Renal pelvis (tissue), 4 donors: ENCODE data around the gene FAHD1. TPM values are rescaled to one million over a fixed set of nuclear protein-coding genes. Genes with fewer than 3 reads are reported as not detected.

Experiments used
- DNase-seq: peaks from one replicate; pipeline ENCODE4 v3.0.0-alpha.2; 2013
- polyA plus RNA-seq, 3 donors: library from polyadenylated mRNA; unstranded; fragments of 120-200 nt; gene quantifications; one replicate each; pipeline ENCODE4 v1.2.1, GENCODE V29; 2013; ENCODE audit not compliant: insufficient read length in 3 of 3

Gene FAHD1
- polyA plus RNA-seq, 3 donors: 39.0 to 45.7 (median 39.2) TPM

- DNase-seq: no peak
These were observed 16.5 kb upstream of the FAHD1 start for GRCh38 chr16:1810536-1810935.

GRCh38 chr16:1812732-1813163, 14.3 kb upstream of the FAHD1 start:
- DNase-seq: peak; percentile 69

DNA sequence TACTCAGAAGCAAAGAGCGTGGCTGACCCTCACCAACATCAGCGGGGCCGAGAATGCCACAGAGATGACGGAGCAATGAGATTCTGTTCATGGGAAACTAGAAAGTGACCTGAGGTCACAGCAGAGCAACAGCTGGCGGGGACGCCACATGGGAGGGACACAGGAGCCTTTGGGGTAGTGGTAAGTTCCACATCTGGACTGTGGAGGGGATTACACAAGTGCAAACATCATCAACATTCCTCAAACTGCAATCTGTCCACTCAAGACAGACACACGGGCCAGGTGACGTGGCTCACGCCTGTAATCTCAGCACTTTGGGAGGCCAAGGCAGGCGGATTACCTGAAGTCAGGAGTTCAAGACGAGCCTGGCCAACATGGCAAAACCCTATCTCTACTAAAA, 11.5 kb upstream of the FAHD1 start:
- no peak for DNase-seq

DNA sequence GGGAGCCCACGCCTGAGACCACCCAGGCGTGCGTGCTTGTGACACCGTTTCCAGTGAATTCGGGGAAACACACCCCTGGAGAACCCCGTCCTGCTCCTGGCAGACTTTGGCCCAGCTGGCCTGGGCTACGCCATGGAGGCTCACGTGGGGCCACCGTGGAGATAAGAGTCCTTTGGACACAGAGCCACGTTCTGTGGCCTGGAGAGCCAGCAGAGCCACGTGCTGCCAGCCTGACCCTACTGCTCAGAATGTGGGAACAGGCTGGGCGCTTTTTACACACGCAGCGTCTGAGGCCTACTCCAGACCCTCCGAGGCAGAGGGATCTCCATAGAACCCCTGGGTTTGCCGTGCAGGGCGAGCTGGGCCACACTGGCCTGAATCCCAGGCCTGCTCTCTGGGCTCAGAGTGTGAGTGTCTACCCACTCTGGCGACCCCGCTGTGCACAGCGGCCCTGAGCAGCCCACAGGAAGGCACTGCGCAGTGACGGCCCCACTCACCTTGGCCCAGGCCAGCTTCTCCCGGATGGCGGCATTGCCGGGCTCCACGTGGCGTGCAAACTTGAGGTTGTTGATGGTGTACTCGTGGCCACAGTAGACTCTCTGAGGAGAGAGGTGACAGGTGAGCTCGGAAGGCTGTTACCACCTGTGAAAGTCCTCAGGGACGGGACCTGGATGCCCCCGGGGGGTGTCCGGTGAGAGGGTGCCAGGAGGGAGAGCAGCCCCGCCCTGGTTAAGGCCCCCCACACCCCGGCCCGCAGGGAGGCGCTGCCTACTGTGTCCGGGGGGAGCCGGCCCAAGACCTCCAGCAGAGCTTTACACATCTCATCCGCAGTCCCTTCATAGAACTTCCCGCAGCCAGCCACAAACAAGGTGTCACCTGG, 10.4 kb upstream of the FAHD1 start:
- DNase-seq: no peak

DNA sequence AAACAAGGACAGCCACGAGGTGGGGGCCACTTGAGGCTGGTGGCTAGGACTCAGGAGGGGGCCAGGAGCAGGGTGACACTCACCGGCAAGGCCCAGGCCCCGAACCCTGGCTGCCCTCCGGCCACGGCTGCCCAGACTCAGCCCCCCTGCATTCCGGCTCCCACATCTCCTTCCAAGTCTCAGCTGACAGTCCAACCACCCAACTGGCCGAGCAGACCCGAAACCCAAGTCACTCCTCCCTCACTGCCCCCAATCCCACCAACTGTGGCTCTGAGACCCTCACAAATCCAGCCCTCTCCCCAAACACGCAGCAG, 9.8 kb upstream of the FAHD1 start:
- DNase-seq: no peak

GRCh38 chr16:1817716-1818115, 9.3 kb upstream of the FAHD1 start:
- DNase-seq: no peak

GRCh38 chr16:1818204-1818872, 8.7 kb upstream of the FAHD1 start:
- no peak for DNase-seq

GRCh38 chr16:1818873-1819525, 8.0 kb upstream of the FAHD1 start:
- no peak for DNase-seq

DNA sequence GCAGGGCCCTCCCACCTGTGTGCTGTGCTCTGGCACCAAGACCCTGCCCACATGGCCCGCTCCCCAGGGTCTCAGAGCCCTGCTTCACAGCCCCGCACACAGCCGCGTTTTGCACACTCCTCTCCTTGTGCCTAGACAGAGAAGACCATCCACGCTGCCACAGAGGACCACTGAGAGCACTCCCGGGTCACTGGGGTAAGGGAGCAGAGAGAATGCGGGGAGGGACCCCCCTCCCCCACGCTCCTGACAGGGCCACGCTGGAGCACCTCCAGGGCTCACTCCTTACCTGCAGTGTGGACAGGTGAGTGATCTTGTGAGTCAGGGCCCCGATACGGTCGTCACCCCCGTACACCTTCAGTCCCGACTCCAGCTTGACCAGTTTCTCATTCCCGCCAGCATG, 7.4 kb upstream of the FAHD1 start:
- DNase-seq: no peak

GRCh38 chr16:1820096-1820945, 6.7 kb upstream of the FAHD1 start:
- DNase-seq: no peak

GRCh38 chr16:1820946-1821290, 6.1 kb upstream of the FAHD1 start:
- no peak for DNase-seq

DNA sequence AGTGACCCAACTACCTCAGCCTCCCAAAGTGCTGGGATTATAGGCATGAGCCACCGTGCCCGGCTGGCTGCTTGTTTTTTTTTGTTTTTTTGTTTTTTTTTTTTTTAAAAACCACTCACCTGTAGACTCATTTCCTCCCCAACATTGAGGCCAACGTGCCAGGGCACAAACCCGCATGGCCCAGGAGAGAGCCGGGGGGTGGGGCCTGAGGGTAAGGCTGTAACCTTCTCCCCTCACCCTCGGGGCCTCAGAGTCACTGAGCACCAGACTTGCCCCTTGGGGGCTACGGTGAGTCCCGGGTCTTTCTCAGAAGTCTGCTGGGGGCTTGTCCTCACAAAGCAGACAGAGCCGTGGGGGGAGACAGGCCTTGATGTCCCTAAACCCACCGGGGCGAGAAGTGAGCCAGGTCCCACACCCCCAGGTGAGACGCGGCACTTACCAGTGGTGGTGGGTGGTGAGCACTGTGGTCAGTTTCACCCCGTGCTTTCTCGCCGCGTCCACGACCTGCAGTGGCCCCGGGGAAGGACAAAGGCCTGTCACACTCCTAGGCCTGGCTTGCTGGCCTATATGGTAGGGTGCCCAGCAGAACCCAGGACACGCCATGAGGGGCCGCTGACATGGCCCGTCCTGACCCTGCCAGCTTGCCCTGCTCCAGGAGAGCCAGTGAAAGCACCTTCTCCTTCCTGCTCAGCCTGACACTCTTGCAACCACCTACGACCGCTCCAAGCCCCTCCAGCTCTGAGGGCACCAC, 5.0 kb upstream of the FAHD1 start:
- DNase-seq: no peak

DNA sequence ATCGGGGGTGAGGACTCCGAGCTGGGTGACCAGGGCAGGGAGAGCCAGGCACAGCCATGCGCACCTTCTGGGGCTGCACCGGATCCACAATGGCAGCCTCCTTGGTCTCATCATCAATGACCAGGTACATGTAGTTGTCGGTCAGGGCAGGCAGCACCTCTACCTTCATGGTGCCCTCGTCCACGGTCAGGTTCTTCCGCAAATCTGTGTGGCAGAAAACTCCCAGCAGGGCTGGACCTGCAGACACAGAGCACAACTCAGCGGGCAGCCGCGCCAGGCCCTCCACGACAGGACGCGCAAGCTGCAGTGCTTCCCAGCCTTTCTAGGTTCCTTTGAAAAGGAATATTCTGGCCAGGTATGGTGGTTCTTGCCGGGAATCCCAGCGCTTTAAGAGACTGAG, 4.2 kb upstream of the FAHD1 start:
- no peak for DNase-seq

GRCh38 chr16:1823821-1824220, 3.2 kb upstream of the FAHD1 start:
- DNase-seq: no peak

DNA sequence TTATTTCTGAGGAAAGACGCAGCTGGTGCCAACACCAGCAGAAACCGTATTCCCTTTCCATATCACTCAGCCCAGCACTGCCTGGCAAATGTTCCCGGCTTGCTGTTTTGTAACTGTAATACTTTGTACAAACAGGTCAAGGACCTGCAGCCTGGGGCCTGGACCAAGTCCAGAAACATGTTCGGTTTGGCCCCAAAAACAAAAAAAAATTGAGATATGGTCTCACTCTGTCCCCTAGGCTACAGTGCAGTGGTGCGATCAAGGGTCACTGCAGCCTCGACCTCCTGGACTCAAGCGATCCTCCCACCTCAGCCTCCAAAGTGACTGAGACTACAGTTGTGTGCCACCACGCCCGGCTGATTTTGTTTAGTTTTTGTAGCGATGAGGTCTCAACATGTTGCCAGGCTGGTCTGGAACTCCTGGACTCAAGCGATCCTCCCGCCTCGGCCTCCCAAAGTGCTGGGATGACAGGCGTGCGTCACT, 1.6 kb upstream of the FAHD1 start:
- no peak for DNase-seq

- no peak for DNase-seq
These were observed 929 bp upstream of the FAHD1 start for GRCh38 chr16:1825864-1826690.

- no peak for DNase-seq
These were observed 1.8 kb downstream of the FAHD1 start for GRCh38 chr16:1828645-1829410.

- no peak for DNase-seq
These were observed 3.2 kb downstream of the FAHD1 start for GRCh38 chr16:1830213-1830612.
